Mesendoderm (in vitro differentiated cells): ENCODE data around the gene FIZ1.
"Not testable (repeated sequence)": the region's sequence is repeated elsewhere in the genome, so short reads cannot be mapped to it uniquely, and the experiment has no call there.

Experiments used
- DNase-seq: peaks from one replicate; pipeline ENCODE4 v3.0.0; 2013
- H2AK5ac ChIP-seq: 2 replicates; pipeline ENCODE4 v1.6.1; 2013; ENCODE audit warnings: low read length, inconsistent platforms
- H2BK120ac ChIP-seq: 2 replicates; pipeline ENCODE4 v1.6.1; 2013; ENCODE audit warnings: low read depth, mild to moderate bottlenecking, low read length, moderate library complexity, mixed read lengths
- H2BK15ac ChIP-seq: replicated peaks from 2 replicates; pipeline ENCODE4 v1.6.1; 2013; ENCODE audit warnings: low read depth, mild to moderate bottlenecking, moderate library complexity
- H2BK5ac ChIP-seq: 2 replicates; pipeline ENCODE4 v1.6.1; 2013; ENCODE audit warnings: low read length, inconsistent platforms
- H3K18ac ChIP-seq: 2 replicates; pipeline ENCODE4 v1.6.1; 2013; ENCODE audit warnings: mild to moderate bottlenecking, low read length, mixed read lengths
- H3K23ac ChIP-seq: one replicate; pipeline ENCODE4 v1.6.1; 2013; ENCODE audit warnings: low read length
- H3K27ac ChIP-seq: 2 replicates; pipeline ENCODE4 v1.5.1; 2013; ENCODE audit warnings: low read depth, mild to moderate bottlenecking, inconsistent platforms, low read length, moderate library complexity
- H3K27me3 ChIP-seq: 2 replicates; pipeline ENCODE4 v1.6.1; 2013; ENCODE audit warnings: low read length, control low read depth, mild to moderate bottlenecking, inconsistent platforms; ENCODE audit not compliant: insufficient read depth, poor library complexity
- H3K36me3 ChIP-seq: 2 replicates; pipeline ENCODE4 v1.6.1; 2013; ENCODE audit warnings: low read length, inconsistent platforms; ENCODE audit not compliant: control insufficient read depth, insufficient read depth
- H3K4ac ChIP-seq: one replicate; pipeline ENCODE4 v1.6.1; 2013; ENCODE audit warnings: low read depth, mild to moderate bottlenecking, low read length, moderate library complexity
- H3K4me1 ChIP-seq: 2 replicates; pipeline ENCODE4 v1.6.1; 2013; ENCODE audit warnings: low read depth, low read length, inconsistent platforms; ENCODE audit not compliant: control insufficient read depth
- H3K4me2 ChIP-seq: 2 replicates; pipeline ENCODE4 v1.6.1; 2013; ENCODE audit warnings: low read length
- H3K4me3 ChIP-seq: 2 replicates; pipeline ENCODE4 v1.5.1; 2013; ENCODE audit warnings: mild to moderate bottlenecking, low read length
- H3K56ac ChIP-seq: one replicate; pipeline ENCODE4 v1.6.1; 2013; ENCODE audit warnings: low read length
- H3K79me1 ChIP-seq: 2 replicates; pipeline ENCODE4 v1.6.1; 2013; ENCODE audit warnings: low read length, inconsistent platforms
- H3K79me2 ChIP-seq: 2 replicates; pipeline ENCODE4 v1.6.1; 2013; ENCODE audit warnings: mild to moderate bottlenecking, low read length; ENCODE audit not compliant: control insufficient read depth, insufficient read depth
- H3K9ac ChIP-seq: 2 replicates; pipeline ENCODE4 v1.6.1; 2013; ENCODE audit warnings: low read length, inconsistent platforms
- H4K5ac ChIP-seq: one replicate; pipeline ENCODE4 v1.6.1; 2013; ENCODE audit warnings: low read length
- H4K8ac ChIP-seq: one replicate; pipeline ENCODE4 v1.6.1; 2013; ENCODE audit warnings: low read depth, mild to moderate bottlenecking, control low read depth, low read length, moderate library complexity
- WGBS: extraction: QIAGEN DNeasy Blood & Tissue Kit; methylation state at CpG from one replicate; pipeline ENCODE4 v1.1.7; 2013; ENCODE audit warnings: low lambda C conversion rate, missing lambda C conversion rate; ENCODE audit not compliant: insufficient coverage; ENCODE audit errors: extremely low coverage; 5-methylcytosine and 5-hydroxymethylcytosine counted together

Gene FIZ1

DNA sequence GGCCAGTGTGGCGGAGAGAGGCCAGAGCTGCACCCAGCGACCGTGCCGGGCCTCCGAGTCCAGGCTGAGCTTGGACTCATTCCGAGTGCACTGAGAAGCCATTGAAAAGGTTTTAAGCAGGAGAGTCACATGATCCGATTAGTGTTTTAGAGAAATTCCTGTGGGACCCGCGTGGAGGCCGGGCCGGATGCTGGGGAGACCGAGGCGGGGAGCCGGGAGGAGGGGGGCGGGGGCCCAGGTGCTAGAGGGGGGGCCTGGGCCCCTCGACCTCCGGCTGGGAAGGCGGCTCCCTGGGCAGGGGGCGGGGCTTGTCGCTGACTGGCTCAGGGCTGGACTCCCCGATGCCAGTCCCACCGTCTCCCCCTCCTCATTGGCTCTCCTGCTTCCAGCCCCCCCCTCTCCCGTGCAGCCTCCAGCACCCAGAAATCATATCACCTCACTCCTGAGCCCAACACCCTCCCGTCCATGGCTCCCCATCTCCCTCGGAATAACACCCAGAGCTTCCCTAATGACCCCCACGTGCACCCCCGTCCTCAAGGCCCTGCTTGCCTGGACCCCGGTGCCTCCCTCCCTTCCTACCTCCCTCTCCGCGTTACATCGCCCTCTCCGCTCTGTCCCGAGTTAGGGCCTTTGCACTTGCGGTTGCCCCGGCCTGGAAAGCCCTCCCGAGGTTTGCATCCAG lies 13.5 kb downstream of the FIZ1 start:
- peak; percentile 63 for DNase-seq
- H3K4me3 ChIP-seq = peak overlapping the region; percentile 22

DNA sequence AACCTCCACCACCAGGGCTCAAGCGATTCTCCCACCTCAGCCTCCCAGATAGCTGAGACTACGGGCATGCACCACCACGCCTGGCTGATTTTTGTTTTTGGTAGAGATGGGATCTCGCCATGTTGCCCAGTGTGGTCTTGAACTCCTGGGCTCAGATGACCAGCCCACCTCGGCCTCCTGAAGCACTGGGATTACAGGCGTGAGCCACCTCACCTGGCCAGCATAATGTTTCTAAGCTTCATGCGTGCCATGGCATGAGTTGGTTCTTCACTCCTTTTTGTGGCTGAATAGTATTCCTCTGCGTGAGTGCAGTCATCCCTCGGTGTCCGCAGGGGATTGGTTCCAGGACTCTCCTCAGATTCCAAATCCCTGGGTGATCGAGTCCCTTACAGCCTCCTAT lies 14.4 kb downstream of the FIZ1 start:
- Histone ChIP-seq H3K79me1 (peaks cover under 1% of the 10 kb centered on the region), H2BK5ac (no peak overlapping the region), H3K4me1 (no peaks in the 10 kb centered on the region), H2BK120ac (no peak overlapping the region), H3K4me2 (no peak overlapping the region), H2AK5ac (no peak overlapping the region), H3K4me3 (no peak overlapping the region), H3K27me3 (no peaks in the 10 kb centered on the region), H3K79me2 (peaks cover 3% of the 10 kb centered on the region), H3K9ac (no peak overlapping the region), H3K23ac (no peak overlapping the region), H3K18ac (no peak overlapping the region), H2BK15ac (no peak overlapping the region), H3K27ac (no peak overlapping the region), H3K36me3 (no peaks in the 10 kb centered on the region), H4K5ac (no peak overlapping the region), H3K4ac (no peak overlapping the region), H4K8ac (no peak overlapping the region), H3K56ac (no peak overlapping the region)
- no CpG with 5 or more reads among the region's 11 CpGs for WGBS
- DNase-seq = no peak

More for the DNA sequence above, 13.5 kb downstream of the FIZ1 start:
- H2BK5ac ChIP-seq = peak overlapping the region; percentile 5
- no peaks in the 10 kb centered on the region for H3K79me1 ChIP-seq
- H2AK5ac ChIP-seq = no peak overlapping the region
- H3K4me1 ChIP-seq = no peaks in the 10 kb centered on the region
- H2BK15ac ChIP-seq = no peak overlapping the region
- peak overlapping the region; percentile 73 for H3K9ac ChIP-seq
- no peaks in the 10 kb centered on the region for H3K27me3 ChIP-seq
- peak overlapping the region; percentile 44 for H3K18ac ChIP-seq
- no CpG with 5 or more reads among the region's 36 CpGs for WGBS
- H3K4me2 ChIP-seq = peak overlapping the region; percentile 55
- H4K5ac ChIP-seq = no peak overlapping the region
- no peak overlapping the region for H2BK120ac ChIP-seq
- H4K8ac ChIP-seq = no peak overlapping the region
- peak overlapping the region; percentile 67 for H3K27ac ChIP-seq
- no peaks in the 10 kb centered on the region for H3K79me2 ChIP-seq
- H3K23ac ChIP-seq = no peak overlapping the region
- no peak overlapping the region for H3K4ac ChIP-seq
- no peaks in the 10 kb centered on the region for H3K36me3 ChIP-seq
- H3K56ac ChIP-seq = peak overlapping the region; percentile 88

DNA sequence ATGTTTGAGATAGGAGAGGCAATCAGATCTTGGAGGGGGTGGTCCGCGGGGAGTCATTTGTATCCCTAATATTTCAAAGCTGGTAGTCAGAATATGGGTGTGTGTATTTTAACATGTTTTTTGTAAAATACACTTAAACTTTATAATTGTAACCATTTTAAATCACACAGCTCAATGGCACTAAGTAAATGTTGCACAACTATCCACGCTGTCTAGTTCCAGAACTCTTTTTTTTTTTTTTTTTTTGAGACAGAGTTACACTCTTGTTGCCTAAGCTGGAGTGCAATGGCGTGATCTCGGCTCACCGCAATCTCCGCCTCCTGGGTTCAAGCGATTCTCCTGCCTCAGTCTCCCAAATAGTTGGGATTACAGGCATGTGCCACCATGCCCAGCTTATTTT lies 15.4 kb downstream of the FIZ1 start:
- WGBS = no CpG with 5 or more reads among the region's 8 CpGs
- not testable (repeated sequence) for H3K4me1 ChIP-seq, H4K8ac ChIP-seq, H2AK5ac ChIP-seq, H3K4me3 ChIP-seq, DNase-seq, H3K4me2 ChIP-seq, H3K36me3 ChIP-seq, H3K79me2 ChIP-seq, H2BK15ac ChIP-seq, H2BK120ac ChIP-seq, H3K27ac ChIP-seq, H4K5ac ChIP-seq, H2BK5ac ChIP-seq, H3K18ac ChIP-seq, H3K56ac ChIP-seq, H3K27me3 ChIP-seq, H3K23ac ChIP-seq, H3K79me1 ChIP-seq, H3K4ac ChIP-seq, H3K9ac ChIP-seq

DNA sequence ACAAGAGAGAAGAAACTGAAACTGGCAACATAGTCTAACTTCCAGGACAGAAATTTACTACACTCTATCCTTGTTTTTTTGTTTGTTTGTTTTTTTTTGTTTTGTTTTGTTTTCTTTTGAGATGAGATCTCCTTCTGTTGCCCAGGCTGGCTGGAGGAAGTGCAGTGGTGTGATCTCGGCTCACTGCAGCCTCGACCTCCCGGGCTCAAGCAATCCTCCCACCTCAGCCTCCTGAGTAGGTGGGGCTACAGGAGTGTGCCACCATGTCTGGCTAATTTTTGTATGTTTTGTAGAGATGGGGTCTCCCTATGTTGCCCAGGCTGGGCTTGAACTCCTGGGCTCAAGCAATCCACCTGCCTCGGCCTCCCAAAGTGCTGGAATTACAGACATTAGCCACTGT lies 17.0 kb downstream of the FIZ1 start:
- H4K5ac ChIP-seq, H3K27me3 ChIP-seq, H2BK120ac ChIP-seq, H2BK15ac ChIP-seq, H3K23ac ChIP-seq, H3K4ac ChIP-seq, H4K8ac ChIP-seq, H2AK5ac ChIP-seq, H3K18ac ChIP-seq, H3K36me3 ChIP-seq, H3K9ac ChIP-seq, H3K27ac ChIP-seq, H3K4me3 ChIP-seq, H3K4me1 ChIP-seq, H3K56ac ChIP-seq, H2BK5ac ChIP-seq, DNase-seq, H3K79me2 ChIP-seq, H3K79me1 ChIP-seq, H3K4me2 ChIP-seq: not testable (repeated sequence)
- whole genome bisulfite sequencing = no CpG with 5 or more reads among the region's 4 CpGs

DNA sequence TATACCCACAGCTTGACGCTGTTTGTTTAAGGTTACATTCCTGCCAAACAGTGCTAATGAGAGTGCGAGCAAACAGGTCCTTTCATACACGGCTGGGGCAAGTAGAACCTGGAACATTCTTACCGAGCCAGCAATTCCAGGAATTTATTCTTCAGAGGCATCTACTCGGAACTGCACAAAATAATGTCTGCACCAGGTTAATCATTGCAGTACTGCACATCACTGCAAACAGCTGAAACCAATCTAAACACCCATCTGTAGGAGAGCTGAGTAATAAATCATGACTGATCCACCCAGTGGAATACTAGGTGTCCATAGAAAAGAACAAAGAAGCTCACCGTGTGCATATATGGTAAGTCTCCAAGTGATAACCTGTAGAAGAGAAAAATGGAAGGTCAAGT lies 17.5 kb downstream of the FIZ1 start:
- Histone ChIP-seq H2BK120ac (no peak overlapping the region), H4K8ac (no peak overlapping the region), H3K4ac (no peak overlapping the region), H3K36me3 (peaks cover 6% of the 10 kb centered on the region), H2BK15ac (no peak overlapping the region), H3K27me3 (no peaks in the 10 kb centered on the region), H3K23ac (no peak overlapping the region), H3K18ac (no peak overlapping the region), H3K79me2 (peaks cover 8% of the 10 kb centered on the region), H2AK5ac (no peak overlapping the region), H4K5ac (no peak overlapping the region), H3K9ac (no peak overlapping the region), H3K4me2 (no peak overlapping the region), H3K4me3 (no peak overlapping the region), H2BK5ac (no peak overlapping the region), H3K4me1 (no peaks in the 10 kb centered on the region), H3K27ac (no peak overlapping the region), H3K79me1 (peaks cover 4% of the 10 kb centered on the region), H3K56ac (no peak overlapping the region)
- WGBS = no CpG with 5 or more reads among the region's 6 CpGs
- peak; percentile 23 for DNase-seq
